Mesendoderm (in vitro differentiated cells): Measurements from ENCODE around the gene SLC7A4.

Experiments used
- DNase-seq: peaks from one replicate; pipeline ENCODE4 v3.0.0; 2013
- H2AK5ac ChIP-seq: 2 replicates; pipeline ENCODE4 v1.6.1; 2013; ENCODE audit warnings: low read length, inconsistent platforms
- H2BK120ac ChIP-seq: 2 replicates; pipeline ENCODE4 v1.6.1; 2013; ENCODE audit warnings: low read depth, mild to moderate bottlenecking, low read length, moderate library complexity, mixed read lengths
- H2BK15ac ChIP-seq: replicated peaks from 2 replicates; pipeline ENCODE4 v1.6.1; 2013; ENCODE audit warnings: low read depth, mild to moderate bottlenecking, moderate library complexity
- H2BK5ac ChIP-seq: 2 replicates; pipeline ENCODE4 v1.6.1; 2013; ENCODE audit warnings: low read length, inconsistent platforms
- H3K18ac ChIP-seq: 2 replicates; pipeline ENCODE4 v1.6.1; 2013; ENCODE audit warnings: mild to moderate bottlenecking, low read length, mixed read lengths
- H3K23ac ChIP-seq: one replicate; pipeline ENCODE4 v1.6.1; 2013; ENCODE audit warnings: low read length
- H3K27ac ChIP-seq: 2 replicates; pipeline ENCODE4 v1.5.1; 2013; ENCODE audit warnings: low read depth, mild to moderate bottlenecking, inconsistent platforms, low read length, moderate library complexity
- H3K27me3 ChIP-seq: 2 replicates; pipeline ENCODE4 v1.6.1; 2013; ENCODE audit warnings: low read length, control low read depth, mild to moderate bottlenecking, inconsistent platforms; ENCODE audit not compliant: insufficient read depth, poor library complexity
- H3K36me3 ChIP-seq: 2 replicates; pipeline ENCODE4 v1.6.1; 2013; ENCODE audit warnings: low read length, inconsistent platforms; ENCODE audit not compliant: control insufficient read depth, insufficient read depth
- H3K4ac ChIP-seq: one replicate; pipeline ENCODE4 v1.6.1; 2013; ENCODE audit warnings: low read depth, mild to moderate bottlenecking, low read length, moderate library complexity
- H3K4me1 ChIP-seq: 2 replicates; pipeline ENCODE4 v1.6.1; 2013; ENCODE audit warnings: low read depth, low read length, inconsistent platforms; ENCODE audit not compliant: control insufficient read depth
- H3K4me2 ChIP-seq: 2 replicates; pipeline ENCODE4 v1.6.1; 2013; ENCODE audit warnings: low read length
- H3K4me3 ChIP-seq: 2 replicates; pipeline ENCODE4 v1.5.1; 2013; ENCODE audit warnings: mild to moderate bottlenecking, low read length
- H3K56ac ChIP-seq: one replicate; pipeline ENCODE4 v1.6.1; 2013; ENCODE audit warnings: low read length
- H3K79me1 ChIP-seq: 2 replicates; pipeline ENCODE4 v1.6.1; 2013; ENCODE audit warnings: low read length, inconsistent platforms
- H3K79me2 ChIP-seq: 2 replicates; pipeline ENCODE4 v1.6.1; 2013; ENCODE audit warnings: mild to moderate bottlenecking, low read length; ENCODE audit not compliant: control insufficient read depth, insufficient read depth
- H3K9ac ChIP-seq: 2 replicates; pipeline ENCODE4 v1.6.1; 2013; ENCODE audit warnings: low read length, inconsistent platforms
- H4K5ac ChIP-seq: one replicate; pipeline ENCODE4 v1.6.1; 2013; ENCODE audit warnings: low read length
- H4K8ac ChIP-seq: one replicate; pipeline ENCODE4 v1.6.1; 2013; ENCODE audit warnings: low read depth, mild to moderate bottlenecking, control low read depth, low read length, moderate library complexity
- WGBS: extraction: QIAGEN DNeasy Blood & Tissue Kit; methylation state at CpG from one replicate; pipeline ENCODE4 v1.1.7; 2013; ENCODE audit warnings: low lambda C conversion rate, missing lambda C conversion rate; ENCODE audit not compliant: insufficient coverage; ENCODE audit errors: extremely low coverage; 5-methylcytosine and 5-hydroxymethylcytosine counted together

The SLC7A4 gene

GRCh38 chr22:21026783-21027692 is 5.3 kb downstream of the SLC7A4 start:
- no peaks in the 10 kb centered on the region for H3K36me3 ChIP-seq
- H2BK120ac ChIP-seq, result no peak overlapping the region
- H3K27me3 ChIP-seq, result no peaks in the 10 kb centered on the region
- no peak overlapping the region for H3K4me3 ChIP-seq
- H3K9ac ChIP-seq, result no peak overlapping the region
- H2BK15ac ChIP-seq, result no peak overlapping the region
- no CpG with 5 or more reads among the region's 14 CpGs for WGBS
- H2AK5ac ChIP-seq, result no peak overlapping the region
- no peak overlapping the region for H3K4me2 ChIP-seq
- H3K27ac ChIP-seq, result no peak overlapping the region
- H3K18ac ChIP-seq, result no peak overlapping the region
- no peaks in the 10 kb centered on the region for H3K79me2 ChIP-seq
- H4K5ac ChIP-seq, result no peak overlapping the region
- no peak overlapping the region for H2BK5ac ChIP-seq
- no peak overlapping the region for H3K23ac ChIP-seq
- H3K4me1 ChIP-seq, result no peaks in the 10 kb centered on the region
- no peak overlapping the region for H4K8ac ChIP-seq
- H3K4ac ChIP-seq, result no peak overlapping the region
- H3K56ac ChIP-seq, result no peak overlapping the region
- no peaks in the 10 kb centered on the region for H3K79me1 ChIP-seq
- DNase-seq, result no peak

GRCh38 chr22:21025763-21026755 is 6.3 kb downstream of the SLC7A4 start:
- no peaks in the 10 kb centered on the region for H3K79me2 ChIP-seq
- H2BK5ac ChIP-seq, result no peak overlapping the region
- no peak overlapping the region for H3K23ac ChIP-seq
- no peak overlapping the region for H4K8ac ChIP-seq
- H2BK120ac ChIP-seq, result no peak overlapping the region
- H3K56ac ChIP-seq, result no peak overlapping the region
- no CpG with 5 or more reads among the region's 27 CpGs for WGBS
- H4K5ac ChIP-seq, result no peak overlapping the region
- no peaks in the 10 kb centered on the region for H3K4me1 ChIP-seq
- no peak overlapping the region for H3K4me3 ChIP-seq
- H3K36me3 ChIP-seq, result no peaks in the 10 kb centered on the region
- no peaks in the 10 kb centered on the region for H3K27me3 ChIP-seq
- H2AK5ac ChIP-seq, result no peak overlapping the region
- no peak overlapping the region for H3K18ac ChIP-seq
- no peak for DNase-seq
- no peaks in the 10 kb centered on the region for H3K79me1 ChIP-seq
- no peak overlapping the region for H3K4me2 ChIP-seq
- H3K9ac ChIP-seq, result no peak overlapping the region
- H3K27ac ChIP-seq, result no peak overlapping the region
- H3K4ac ChIP-seq, result no peak overlapping the region
- no peak overlapping the region for H2BK15ac ChIP-seq

GRCh38 chr22:21025266-21025665 is 7.1 kb downstream of the SLC7A4 start:
- Histone ChIP-seq H3K4me2 (no peak overlapping the region), H2AK5ac (no peak overlapping the region), H3K4me1 (no peaks in the 10 kb centered on the region), H4K5ac (no peak overlapping the region), H3K9ac (no peak overlapping the region), H3K27me3 (no peaks in the 10 kb centered on the region), H3K18ac (no peak overlapping the region), H3K36me3 (no peaks in the 10 kb centered on the region), H3K79me1 (no peaks in the 10 kb centered on the region), H3K79me2 (no peaks in the 10 kb centered on the region), H4K8ac (no peak overlapping the region), H3K4ac (no peak overlapping the region), H3K4me3 (no peak overlapping the region), H2BK5ac (no peak overlapping the region), H3K27ac (no peak overlapping the region), H2BK15ac (no peak overlapping the region), H3K23ac (no peak overlapping the region), H3K56ac (no peak overlapping the region), H2BK120ac (no peak overlapping the region)
- DNase-seq, result no peak
- no CpG with 5 or more reads among the region's 8 CpGs for WGBS

- no peak overlapping the region for H3K23ac ChIP-seq
- WGBS, result no CpG with 5 or more reads among the region's 13 CpGs
- H2BK120ac ChIP-seq, result no peak overlapping the region
- H3K79me2 ChIP-seq, result no peaks in the 10 kb centered on the region
- H3K79me1 ChIP-seq, result no peaks in the 10 kb centered on the region
- no peak overlapping the region for H3K4me3 ChIP-seq
- no peak overlapping the region for H4K5ac ChIP-seq
- no peaks in the 10 kb centered on the region for H3K4me1 ChIP-seq
- no peak overlapping the region for H3K56ac ChIP-seq
- no peaks in the 10 kb centered on the region for H3K27me3 ChIP-seq
- H3K9ac ChIP-seq, result no peak overlapping the region
- H2BK15ac ChIP-seq, result no peak overlapping the region
- no peak overlapping the region for H3K27ac ChIP-seq
- H2BK5ac ChIP-seq, result no peak overlapping the region
- H3K36me3 ChIP-seq, result no peaks in the 10 kb centered on the region
- no peak overlapping the region for H4K8ac ChIP-seq
- H3K18ac ChIP-seq, result no peak overlapping the region
- H3K4me2 ChIP-seq, result no peak overlapping the region
- no peak overlapping the region for H2AK5ac ChIP-seq
- no peak overlapping the region for H3K4ac ChIP-seq
- DNase-seq, result no peak
Measured at GRCh38 chr22:21022955-21023614, 9.3 kb downstream of the SLC7A4 start.

GRCh38 chr22:21022507-21022906 is 9.9 kb downstream of the SLC7A4 start:
- WGBS, result no CpG with 5 or more reads among the region's 10 CpGs
- H3K23ac ChIP-seq, result no peak overlapping the region
- H3K79me2 ChIP-seq, result no peaks in the 10 kb centered on the region
- no peak overlapping the region for H3K4me3 ChIP-seq
- no peak overlapping the region for H3K4me2 ChIP-seq
- no peak overlapping the region for H3K18ac ChIP-seq
- H2BK15ac ChIP-seq, result no peak overlapping the region
- H3K27me3 ChIP-seq, result no peaks in the 10 kb centered on the region
- H3K4ac ChIP-seq, result no peak overlapping the region
- no peak overlapping the region for H3K56ac ChIP-seq
- no peaks in the 10 kb centered on the region for H3K4me1 ChIP-seq
- H3K36me3 ChIP-seq, result no peaks in the 10 kb centered on the region
- H2BK120ac ChIP-seq, result no peak overlapping the region
- no peak overlapping the region for H3K9ac ChIP-seq
- H2BK5ac ChIP-seq, result no peak overlapping the region
- no peak overlapping the region for H4K8ac ChIP-seq
- no peaks in the 10 kb centered on the region for H3K79me1 ChIP-seq
- no peak overlapping the region for H4K5ac ChIP-seq
- H2AK5ac ChIP-seq, result no peak overlapping the region
- H3K27ac ChIP-seq, result no peak overlapping the region
- no peak for DNase-seq
